NCI-H526 (cell line): ENCODE data around the gene KRT72.
"Not testable (repeated sequence)": the region's sequence is repeated elsewhere in the genome, so short reads cannot be mapped to it uniquely, and the experiment has no call there.

ENCODE experiments used
- DNase-seq, 2 experiments: peaks; one replicate each; lab custom pipeline; 2025; lab: John Stamatoyannopoulos, UW

The KRT72 gene

DNA sequence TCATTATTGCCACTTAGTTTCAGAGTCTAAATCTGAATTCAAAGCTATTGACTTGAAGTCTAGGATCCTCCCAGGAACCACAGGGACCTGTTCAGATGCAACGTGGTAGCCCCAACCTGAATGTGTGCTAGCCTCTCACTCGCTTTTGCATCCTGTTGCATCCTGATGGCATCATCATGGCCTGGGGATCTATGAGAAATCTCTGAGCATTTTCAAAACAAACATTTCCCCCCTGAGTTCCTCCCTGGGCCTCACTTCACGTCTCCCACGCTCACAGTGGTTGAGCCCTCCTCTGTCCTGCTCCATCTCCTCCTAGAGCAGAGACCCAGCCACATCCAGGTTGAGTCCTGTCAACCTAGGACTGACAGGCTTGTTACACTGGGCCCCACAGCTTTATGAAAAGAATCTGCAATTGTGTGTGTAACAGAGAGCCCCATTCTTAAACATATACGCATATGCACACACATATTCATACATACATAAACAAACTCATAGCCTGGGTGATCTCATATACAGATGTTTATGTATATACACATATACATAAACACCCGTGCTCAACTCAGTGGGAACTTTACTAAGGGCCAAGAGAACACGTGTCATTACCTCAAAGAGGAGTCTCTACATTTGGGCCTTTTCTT is 5.4 kb upstream of the KRT72 start:
- DNase-seq = no peak

DNA sequence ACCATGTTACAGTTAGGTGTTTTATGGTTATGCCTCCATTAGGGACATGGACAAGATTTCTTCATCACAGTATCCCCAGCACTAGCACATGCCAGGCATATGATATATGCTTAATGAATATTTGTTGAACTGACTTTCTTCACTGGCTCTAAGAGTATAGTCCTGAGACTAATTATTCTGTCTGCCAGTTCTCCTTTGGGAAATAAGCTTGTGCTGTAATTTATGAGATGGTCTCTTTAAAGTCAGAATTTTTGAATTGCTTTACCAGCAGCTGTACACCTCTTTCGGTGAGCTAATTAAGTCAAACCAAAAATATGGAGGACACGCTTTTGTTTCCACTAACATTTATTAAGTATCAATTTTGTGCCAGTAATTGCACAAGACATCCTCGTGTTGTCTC is 4.8 kb upstream of the KRT72 start:
- DNase-seq = no peak

DNA sequence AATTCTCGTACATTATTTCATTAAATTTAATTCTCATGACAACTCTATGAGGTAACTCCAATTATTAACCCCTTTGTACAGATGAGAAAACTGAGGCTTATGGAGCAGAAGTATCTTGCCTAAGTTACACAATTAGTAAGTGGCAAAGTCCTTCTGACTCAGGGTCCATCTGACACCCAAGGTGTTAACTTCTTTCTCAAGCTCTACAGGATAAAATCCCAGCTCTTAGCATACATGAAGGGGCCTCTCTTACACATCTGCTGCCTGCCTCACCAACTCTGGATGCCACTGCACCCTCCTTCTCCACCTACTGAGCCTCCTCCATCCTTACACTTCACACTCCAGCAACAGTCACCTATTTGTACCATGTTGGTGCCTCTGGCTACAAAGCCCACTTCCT is 4.3 kb upstream of the KRT72 start:
- DNase-seq = no peak

DNA sequence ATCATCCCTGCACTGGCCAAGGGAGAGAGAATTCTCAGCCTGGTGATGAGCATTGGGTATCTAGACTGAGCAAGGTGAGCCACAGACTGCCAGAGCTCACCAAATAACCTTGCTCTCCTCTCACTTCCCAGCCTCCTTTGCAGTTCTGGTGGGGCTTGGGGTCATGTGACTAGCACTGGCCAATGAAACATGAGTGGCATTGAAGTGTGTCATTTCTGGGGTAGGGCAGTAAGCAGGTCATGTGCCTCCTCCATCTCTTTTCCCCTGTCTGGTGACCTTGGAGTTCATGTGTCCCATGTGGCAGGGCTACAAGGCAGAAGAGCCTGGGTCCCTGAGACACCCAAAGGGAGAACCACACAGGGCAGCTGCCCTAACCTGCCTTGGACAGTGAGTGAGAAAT is 3.6 kb upstream of the KRT72 start:
- DNase-seq = no peak

DNA sequence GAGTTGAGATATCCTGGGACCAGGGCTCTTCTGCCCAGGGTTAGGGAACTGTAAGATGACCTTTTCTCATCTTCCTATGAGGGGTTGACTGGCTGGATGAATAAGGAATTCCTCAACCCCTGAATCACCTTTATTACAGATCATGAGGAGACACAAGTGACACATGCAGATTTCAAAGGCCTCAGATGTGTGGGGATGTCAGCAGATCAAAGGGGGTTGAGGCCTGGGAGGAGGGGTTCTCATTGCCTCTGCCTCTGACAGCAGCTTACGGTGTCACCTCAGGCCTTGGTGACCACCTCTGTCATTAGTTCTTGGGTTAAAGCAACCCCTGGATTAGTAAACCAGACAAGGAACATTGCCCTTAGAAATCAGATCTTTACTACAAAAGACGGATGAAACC is 2.1 kb upstream of the KRT72 start:
- no peak for DNase-seq

DNA sequence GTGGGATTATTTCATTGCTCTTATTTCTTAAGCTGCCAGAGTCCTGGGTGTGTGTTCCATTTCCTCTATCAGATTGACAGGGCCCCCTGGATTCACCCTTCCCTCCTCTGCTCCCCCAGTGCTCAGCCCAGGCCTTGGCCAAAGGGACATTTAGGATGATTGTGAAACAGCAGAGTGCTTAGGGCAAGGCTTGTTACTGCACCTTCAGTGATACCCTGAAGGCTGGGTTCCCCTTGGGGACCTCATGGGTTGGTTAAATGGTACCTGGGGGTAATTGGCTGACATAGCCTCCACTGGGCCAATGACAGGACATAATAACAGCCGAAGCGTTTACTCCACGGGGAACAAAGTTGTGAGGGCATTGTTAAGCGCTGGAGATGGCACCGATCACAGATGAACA is 1.3 kb upstream of the KRT72 start:
- no peak for DNase-seq

DNA sequence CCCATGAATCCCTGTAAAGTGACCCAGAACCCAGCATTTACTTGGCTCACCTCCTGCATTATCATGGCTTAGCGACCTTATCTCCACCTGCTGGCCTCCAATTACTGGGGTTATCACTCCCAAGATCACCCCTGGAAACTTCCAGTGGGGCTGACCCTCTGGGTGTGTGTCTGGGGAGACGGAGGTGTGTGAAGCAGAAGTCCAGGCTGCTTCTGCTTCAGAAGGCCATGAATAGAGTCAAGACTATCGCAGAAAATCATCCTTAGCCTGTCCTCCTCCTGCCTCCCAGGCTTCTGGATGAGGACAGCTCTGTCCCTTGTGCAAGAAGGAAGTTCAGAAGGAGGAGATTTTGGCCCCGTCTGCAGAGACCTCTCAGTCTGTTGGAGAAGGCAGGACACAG is 408 bp upstream of the KRT72 start:
- DNase-seq = no peak

DNA sequence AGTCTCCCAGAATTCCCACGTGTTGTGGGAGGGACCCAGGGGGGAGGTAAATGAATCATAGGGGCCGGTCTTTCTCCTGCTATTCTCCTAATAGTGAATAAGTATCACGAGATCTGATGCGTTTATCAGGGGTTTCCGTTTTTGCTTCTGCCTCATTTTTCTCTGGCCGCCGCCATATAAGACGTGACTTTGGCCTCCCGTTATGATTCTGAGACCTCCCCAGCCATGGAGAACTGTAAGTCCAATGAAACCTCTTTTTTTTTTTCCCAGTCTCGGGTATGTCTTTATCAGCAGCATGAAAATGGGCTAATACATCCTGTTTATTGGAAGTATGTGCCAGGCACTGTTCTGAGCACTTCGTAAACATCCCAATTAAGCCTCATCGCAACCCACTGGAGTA is 788 bp downstream of the KRT72 start:
- DNase-seq = no peak

DNA sequence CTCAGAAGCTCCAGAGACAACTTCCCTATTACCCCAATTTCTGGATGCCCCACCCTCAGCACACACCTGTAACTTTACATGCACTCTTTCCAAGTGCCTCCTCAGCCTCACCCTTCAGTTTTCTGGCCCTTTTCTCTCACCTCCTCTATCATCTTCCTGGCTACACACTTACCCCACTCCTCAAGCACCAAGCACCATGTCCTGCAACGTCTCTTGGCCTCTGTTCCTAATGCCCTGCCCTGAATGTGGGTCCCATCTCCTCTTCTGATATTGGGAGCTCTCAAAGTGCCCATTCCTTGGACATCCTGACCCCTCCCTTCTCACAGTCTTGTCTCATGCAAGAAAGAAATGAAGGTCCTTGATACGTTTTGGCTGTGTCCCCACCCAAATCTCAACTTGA is 1.2 kb downstream of the KRT72 start:
- no peak for DNase-seq

DNA sequence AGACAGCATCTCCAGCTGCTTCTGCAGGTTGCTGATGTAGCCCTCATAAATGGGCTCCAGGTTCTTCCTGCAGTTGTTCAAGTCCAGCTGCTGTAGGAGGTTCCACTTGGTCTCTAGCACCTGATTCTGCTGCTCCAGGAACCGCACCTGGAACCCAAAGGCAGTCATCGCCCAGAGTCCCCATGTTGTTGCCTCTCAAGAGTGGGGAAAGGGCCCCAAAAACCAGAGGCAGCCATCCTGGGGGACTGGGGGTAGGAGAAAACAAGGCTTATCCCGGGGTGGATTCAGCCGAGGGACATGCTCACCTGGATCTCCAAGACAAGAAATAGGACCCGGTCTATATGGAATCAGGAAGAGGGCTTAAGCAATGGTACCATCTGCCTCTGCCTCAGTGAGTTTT is 2.3 kb downstream of the KRT72 start:
- no peak for DNase-seq

DNA sequence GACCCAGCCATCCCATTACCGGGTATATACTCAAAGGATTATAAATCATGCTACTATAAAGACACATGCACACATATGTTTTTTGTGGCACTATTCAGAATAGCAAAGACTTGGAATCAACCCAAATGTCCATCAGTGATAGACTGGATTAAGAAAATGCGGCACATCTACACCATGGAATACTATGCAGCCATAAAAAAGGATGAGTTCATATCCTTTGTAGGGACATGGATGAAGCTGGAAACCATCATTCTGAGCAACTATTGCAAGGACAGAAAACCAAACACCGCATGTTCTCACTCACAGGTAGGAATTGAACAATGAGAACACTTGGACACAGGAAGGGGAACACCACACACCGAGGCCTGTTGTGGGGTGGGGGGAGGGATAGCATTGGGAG is 7.0 kb downstream of the KRT72 start:
- DNase-seq = not testable (repeated sequence)

DNA sequence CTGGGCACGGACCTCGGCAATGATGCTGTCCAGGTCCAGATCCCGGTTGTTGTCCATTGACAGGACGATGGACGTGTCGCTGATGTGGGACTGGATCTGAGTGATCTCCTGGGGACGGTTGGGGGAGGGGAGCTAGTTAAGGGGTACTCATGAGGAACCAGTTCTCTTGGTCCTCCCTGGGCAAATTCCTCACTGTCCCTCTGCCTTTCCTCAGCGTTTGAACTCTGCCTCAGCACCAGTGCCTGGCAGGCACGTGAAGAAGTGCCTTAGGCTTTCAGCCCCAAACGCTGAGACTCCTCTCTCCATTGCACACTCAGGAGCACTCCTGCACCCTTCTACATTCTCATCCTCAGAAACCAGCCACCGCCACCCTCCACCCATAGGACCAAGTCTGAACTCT is 9.7 kb downstream of the KRT72 start:
- no peak for DNase-seq

DNA sequence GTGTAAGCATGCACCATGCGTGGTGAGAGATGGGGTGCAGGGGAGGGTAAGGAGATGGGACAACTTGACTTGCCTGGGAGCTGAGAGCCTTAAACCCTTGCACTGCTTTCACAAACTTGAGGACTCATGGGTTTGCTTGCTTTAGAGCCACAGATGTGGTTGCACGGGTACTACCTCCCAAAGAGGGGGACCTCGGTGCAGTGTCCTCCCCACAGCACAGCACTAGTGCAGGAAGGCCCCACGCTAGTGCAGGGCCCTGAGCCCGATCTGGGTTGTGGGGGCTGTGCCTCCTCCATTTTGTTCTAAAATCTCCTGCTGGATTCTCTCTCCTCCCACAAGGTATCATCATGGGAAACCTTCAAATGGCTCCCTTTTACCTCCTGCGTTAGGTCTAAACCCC is 11.2 kb downstream of the KRT72 start:
- DNase-seq = no peak

DNA sequence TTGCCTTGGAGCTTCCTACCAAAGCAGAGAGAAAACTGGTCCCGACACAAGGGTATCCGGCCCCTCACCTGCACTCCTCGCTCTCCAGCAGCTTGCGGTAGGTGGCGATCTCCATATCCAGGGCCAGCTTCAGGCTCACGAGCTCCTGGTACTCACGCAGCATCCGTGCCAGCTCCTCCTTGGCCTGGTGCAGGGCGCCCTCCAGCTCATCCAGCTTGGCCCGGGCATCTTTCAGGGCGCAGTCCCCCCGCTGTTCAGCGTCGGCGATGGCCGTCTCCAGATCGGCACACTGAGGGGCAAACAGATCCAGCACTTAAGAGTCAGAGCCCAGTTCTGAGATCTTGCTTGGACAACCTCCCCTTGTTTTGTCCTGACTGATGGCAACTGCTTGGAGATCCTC is 13.7 kb downstream of the KRT72 start:
- DNase-seq = no peak

DNA sequence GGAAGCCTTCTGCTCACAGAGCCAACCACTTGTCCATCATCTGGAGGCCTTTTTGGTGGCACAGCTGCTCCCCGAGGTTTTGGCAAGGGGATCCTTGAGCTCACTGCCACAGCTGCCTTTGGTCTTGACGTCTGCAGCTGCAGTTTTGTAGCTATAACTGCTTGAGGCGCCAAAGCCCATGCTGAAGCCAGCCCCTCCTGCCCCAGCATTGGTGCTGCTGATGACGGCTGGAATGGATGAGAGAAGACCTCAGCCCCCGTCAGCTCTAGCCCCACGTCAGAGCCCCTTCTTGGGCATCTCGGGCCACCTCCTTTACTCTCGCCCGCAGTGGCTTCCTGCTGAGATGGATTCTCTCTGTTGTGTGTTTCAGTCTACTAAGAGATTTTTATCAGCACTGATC is 15.3 kb downstream of the KRT72 start:
- no peak for DNase-seq

DNA sequence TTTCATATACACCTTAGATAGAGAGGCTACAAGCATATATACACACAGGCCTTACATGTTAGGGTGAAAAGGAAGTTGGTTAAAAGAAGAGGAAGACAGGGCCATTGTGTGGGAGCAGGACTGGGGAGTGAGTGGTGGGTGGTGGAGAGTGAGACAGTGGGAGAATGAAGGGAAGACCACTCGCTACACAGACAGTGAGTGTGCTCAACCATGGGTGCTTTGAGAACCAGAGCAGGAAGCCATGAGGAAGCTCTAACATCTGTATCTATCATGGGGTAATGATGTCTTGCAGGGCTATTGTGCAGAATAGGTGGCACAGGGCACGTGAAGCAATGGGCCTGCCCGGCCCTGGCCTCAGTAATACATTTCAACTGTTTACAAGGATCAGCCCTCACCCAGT is 16.2 kb downstream of the KRT72 start:
- no peak for DNase-seq

DNA sequence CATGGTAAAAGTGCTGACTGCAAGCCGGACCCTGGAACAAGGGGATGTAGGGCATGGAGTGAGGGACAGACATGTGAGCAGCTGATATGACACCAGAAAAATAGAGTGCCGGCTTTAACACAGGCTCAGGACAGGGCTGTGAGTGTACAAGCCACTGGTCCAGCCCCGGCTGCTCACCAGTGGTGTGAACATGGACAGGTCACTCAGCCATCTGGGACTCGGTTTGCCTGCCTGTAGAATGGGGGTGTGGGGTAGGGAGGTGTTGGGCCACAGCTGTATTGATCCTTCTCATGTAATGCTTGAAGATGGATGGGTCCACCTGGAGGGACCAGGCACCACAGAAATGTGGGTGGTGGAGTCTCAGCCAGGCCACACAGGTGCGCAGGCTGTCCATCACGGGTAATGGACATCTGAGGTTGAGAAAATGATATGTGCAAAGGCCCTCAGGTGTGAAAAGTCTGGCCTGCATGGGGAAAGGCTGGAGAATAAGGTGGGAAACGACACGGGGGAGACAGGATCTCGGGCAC is 17.0 kb downstream of the KRT72 start:
- no peak for DNase-seq

DNA sequence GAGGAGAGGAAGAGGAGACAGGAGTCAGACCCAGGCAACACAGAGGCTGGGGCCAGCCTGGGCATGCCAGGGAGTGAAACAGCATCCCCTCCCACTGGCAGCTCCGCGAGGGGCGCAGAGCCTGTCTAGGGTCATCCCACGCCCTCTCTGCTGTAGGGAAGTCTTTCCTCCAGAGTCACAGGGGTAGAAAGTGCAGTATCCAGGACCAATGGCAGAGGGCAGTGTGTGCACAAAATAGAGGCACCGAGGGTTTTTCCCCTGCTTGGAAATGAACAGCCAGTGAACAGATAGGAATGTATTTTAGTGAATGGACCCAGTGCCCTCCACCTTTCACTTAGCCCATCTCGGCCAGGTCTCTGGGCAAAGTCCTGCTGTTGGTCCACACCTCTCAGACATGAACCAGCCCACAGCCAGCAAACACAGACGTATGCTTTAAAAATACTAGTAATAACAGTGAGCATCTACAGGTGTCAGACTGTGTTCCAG is 18.2 kb downstream of the KRT72 start:
- peak; percentile 84 to 90 for DNase-seq

DNA sequence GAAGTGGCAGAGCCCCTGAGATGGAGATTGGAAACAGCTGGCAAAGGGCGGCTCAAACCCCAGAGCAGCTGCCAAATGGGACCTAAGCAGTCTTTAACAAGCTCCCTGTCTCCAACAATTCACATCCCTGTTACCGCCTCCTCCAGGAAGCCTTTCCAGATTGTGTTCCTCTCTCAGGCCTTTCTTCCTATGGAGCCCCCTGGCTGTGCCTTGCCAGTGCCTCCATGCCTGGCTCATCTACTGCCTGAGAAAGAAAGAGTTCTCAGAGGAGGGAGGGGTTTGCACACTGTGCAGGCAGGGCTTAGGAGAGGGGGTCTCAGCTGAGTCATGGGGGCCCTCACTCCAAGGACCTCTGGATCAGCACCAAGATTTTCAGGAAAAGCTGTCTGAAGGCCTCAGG is 18.8 kb downstream of the KRT72 start:
- no peak for DNase-seq

DNA sequence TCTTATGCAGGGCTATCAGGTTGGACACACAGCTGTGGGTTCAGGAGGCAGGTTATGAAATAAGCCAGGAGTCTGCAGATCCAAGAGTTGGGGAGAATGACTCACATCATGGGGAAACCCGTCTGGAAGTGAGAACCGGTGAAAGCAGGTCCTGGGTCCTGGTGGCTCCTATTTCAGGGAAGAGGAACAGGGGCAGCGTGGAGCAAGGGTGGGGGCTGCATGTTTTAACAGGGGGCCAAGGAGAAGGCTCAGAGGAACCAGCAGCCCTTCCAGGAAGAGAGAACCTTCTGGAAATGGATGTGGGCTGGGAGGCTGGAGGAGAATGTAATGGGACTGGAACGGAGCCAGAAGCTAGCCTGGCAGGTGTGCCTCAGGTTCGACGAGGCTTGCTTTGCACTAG is 19.8 kb downstream of the KRT72 start:
- DNase-seq = peak in 1 of 2 experiments; percentile 8

DNA sequence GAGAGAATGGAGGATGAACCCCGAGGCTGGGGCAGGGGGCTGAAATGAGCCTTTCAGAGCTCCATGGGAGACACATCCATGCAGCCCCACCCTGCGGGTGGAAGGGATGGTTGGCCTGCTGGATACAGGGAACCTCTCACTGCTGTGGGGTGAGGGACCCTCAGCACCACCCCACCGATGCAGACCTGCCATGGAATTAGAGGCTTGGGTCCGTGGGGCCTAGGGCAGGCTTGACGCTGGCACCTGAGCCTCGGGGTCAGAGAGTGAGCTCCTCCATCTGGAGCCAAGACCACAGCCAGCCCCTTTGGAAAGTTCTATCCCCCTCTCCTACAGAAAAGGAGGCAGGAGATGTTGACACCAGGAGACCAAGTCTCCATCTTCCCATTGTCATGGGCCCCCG is 20.2 kb downstream of the KRT72 start:
- no peak for DNase-seq

DNA sequence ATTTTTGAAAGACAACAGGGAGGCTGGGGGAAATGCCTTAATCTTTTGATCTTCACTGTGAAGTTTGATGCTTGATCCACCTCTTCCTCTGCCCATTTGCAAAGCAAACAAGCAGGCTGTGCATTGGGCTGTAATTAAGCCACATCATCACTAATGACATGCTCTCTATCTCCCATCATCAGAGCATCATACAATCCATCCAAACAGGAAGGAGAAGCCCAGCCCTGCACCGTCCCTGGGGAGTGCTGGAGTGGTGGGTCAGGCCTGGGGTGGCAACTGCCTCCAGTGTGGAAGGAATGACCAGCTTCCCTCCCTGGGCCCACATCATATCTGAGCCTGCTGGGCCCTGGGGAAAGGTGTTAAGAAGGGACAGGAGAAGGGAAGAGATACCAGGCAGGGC is 20.8 kb downstream of the KRT72 start:
- DNase-seq = peak; percentile 89

DNA sequence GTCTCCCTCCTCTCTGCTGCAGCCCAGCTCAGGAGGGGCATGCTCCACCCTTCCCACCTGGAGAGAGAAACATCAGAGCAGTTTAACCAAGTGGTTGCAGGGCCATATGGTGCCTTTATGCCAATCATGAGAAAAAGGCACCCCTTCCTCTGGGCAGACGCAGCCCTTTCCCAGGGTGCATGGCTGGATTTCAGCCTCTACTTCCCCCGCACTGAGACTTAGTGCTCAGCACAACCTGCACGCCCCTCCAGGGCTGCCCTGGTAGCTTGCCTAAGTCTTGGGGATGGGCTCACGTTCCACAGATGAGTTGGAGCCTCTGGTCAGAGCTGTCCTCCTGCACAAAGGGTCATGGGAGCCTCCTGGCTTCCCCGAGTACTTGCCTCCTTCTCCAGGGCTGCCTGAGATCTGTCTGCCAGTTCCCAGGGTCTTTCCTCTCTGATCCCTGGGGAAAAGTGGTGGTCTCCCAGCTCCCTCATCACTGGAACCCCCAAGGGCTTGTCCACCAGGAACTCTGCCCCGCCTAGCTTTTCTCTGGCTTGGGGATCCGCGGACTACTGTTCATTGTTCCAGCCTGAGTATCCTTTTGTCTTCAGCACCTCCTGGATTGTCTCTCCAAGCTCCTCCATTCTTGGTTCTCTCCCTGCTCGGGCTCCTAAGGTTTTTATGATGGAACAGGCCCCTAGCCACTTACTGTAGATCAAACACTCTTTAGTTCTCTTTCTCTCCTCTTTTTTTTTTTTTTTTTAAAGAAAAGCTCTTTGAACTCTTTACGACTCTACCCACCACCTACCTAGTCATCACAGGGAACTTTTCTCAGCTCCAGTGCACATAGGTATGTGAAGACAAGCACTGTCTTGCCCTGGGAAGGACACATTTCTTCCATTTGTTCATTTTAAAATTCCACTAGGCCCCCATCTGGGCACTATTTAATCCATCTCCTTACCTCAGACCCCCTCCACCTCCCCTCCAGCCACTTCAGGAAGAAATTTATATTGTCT is 21.5 kb downstream of the KRT72 start:
- peak; percentile 49 to 54 for DNase-seq
